Peyer's patch (tissue), 4 donors: ENCODE results near the gene PFKM.

Experiments
- CTCF ChIP-seq, 6 experiments: fragments of 450-650 bp in 4 of 6; fragments of 200-600 bp in 2 of 6; sonication (generic) in 1 of 6; IDR thresholded peaks; one replicate each; pipeline ENCODE4 v1.5.1; 2017 to 2019; ENCODE audit warnings: antibody characterized with exemption in 6 of 6, mild to moderate bottlenecking in 3 of 6, moderate library complexity in 1 of 6
- POLR2A ChIP-seq, 2 donors: fragments of 450-650 bp; IDR thresholded peaks; one replicate each; pipeline ENCODE4 v1.5.1; 2017; ENCODE audit warnings: antibody characterized with exemption in 2 of 2, mild to moderate bottlenecking in 2 of 2, moderate library complexity in 2 of 2

- TF ChIP-seq CTCF (IDR thresholded peaks at IDR 0.05) (no peak), POLR2A (IDR thresholded peaks at IDR 0.05) (no peak)
These were observed 9.6 kb downstream of the PFKM start for GRCh38 chr12:48128800-48129199.
